HG03097 (cell line): ENCODE measurements around the gene RRP1.
"Not testable (repeated sequence)": the region's sequence is repeated elsewhere in the genome, so short reads cannot be mapped to it uniquely, and the experiment has no call there.

Experiments
- ATAC-seq: cut with Tn5 transposase; IDR thresholded peaks from one replicate; pipeline ENCODE4 v1.9.1; 2021; ENCODE audit not compliant: unreplicated experiment, low FRiP score

The RRP1 gene

DNA sequence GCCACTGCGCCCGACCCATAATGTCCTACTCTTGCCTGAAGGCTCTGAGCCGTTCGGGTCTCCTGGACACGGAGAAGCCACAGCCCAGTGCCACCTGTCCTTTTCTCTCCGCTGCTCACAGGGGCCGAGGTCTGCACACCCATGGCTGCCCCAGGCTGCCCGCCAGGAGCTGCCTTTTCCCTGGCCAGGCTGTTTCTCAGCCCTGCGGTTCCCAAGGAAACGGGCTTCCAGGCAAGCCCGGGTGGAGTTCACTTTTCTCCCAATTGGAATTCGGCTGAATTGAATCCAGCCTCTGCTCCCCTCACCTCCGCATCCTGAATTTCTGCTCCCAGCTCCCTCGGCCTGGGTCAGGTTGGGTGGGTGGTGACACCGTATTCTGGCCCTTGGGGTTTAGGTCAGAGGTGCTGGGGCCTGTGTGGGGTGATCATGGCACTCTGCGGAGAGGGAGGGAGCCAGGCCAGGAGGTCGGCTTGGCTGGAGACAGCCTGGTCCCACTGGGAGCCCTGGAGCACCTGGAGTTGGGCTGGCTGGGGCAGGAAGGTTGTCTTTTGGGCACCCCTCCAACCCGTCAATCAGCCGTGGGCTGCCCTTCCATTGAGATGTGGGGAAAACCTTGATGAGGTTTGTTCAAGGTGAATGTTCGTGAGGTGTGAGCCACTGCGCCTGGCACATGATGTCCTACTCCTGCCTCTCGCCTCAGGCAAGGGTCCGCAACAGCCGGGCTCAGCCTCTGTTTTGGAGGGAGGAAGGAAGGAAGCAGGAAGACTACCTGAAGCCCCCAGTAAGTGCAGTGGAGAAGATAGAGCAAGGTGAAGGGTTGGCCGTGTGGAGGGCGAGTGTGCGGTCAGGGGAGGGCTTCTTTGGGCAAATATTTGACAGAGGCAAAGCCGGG, 25.1 kb downstream of the RRP1 start:
- no peak for ATAC-seq

DNA sequence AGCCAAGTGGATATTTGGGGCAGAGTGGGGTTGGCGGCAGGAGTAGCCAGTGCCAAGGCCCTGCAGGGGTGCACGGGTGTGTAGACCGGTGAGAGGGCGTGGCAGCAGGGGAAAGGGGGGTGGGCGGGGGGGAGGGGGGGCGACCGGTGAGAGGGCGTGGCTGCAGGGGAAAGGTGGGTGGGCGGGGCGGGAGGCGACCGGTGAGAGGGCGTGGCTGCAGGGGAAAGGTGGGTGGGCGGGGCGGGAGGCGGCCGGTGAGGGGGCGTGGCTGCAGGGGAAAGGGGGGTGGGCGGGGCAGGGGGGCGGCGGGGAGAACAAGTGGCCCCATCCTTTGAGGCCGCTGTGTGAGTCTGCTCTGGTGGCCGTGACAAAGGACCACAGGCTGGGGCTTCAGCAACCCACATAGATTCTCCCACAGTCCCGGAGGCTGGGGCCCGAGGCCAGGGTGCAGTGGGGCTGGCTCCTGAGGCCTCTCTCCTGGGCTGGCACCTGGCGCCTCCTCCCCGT, 25.8 kb downstream of the RRP1 start:
- ATAC-seq = no peak

DNA sequence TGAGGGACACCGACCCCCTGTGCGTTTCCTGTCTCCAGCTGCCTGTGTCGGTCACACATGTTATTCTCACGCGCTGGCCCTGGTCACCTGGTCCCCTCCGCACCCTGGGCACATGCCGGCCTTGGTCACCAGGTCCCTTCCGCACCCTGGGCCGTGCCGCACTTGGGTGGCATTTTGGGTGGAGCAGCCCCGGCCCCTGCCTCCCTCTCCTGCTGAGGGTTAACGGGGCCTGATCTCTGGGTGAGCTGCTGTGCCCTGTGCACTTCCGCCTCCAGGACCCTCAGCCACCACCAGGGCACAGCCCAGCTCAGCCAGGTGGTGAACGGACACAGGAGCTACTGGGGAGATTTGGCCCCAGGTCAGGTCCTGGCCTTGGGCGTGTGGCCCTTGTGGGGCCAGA, 26.6 kb downstream of the RRP1 start:
- ATAC-seq = no peak

DNA sequence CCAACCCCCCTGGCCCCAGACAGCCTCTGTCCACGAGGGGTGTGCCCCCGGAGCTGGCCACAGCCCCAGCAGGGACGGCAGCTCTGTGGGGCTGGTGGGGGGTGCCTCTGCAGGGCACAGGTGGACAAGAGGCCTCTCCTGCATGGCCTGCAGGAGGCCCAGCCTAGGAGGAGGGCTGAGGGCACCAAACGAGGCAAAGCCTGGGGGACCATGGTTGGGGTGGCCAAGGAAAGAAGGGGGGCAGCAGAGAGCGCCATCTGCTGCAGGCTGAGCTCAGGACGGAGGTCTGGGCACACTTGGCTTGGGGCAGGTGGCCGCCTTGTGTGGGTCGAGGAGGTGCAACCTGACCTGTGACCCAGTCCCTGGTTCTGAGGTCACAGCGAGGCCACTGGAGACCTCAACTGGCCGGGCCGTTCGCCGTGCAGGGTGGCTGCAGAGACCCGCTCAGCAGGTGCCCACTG, 27.3 kb downstream of the RRP1 start:
- ATAC-seq = no peak

DNA sequence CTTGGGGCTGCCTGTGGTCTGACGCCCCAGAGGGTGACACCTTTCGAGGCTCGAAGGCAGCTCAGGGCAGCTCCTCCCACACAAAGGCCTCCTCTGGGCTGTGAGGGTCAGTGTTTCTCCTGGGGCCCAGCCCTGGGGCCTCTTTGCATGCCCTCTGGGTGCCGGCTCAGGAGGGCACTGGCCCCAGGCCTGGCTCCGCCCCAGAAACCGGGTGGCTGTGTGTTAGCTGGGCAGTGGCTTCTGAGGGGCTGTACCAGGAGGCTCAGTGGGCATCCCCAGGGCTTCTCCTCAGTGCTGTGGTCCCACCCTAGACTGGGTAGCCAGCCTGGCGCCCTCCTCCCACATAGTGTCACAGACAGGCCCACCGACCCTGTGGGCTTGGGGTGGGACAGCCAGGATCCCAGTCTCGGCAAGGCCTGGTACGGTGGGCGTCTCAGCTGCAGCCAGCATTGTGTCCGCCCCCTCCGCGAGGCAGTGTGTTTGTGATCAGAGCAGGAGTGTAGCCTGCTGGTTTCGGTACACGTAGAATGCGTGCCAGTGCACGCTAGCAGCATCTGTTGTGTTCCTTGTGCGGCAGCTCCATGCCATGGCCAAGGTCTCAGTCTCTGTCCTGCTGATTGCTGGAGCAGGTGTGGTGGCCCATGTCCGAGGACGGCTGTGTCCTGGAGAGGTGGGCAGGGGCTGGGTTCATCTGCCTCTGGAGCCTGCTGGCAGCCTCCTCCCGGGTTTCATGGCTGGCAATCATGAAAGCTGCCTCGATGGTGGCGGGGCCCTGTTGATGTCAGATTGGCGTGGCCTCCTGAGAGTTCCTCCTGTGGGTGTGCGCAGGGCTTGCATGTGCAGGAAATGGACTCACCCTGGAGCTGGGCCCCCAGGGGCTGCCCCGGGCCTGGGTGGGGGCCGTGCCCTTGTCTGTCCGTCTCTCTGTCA, 28.0 kb downstream of the RRP1 start:
- no peak for ATAC-seq

DNA sequence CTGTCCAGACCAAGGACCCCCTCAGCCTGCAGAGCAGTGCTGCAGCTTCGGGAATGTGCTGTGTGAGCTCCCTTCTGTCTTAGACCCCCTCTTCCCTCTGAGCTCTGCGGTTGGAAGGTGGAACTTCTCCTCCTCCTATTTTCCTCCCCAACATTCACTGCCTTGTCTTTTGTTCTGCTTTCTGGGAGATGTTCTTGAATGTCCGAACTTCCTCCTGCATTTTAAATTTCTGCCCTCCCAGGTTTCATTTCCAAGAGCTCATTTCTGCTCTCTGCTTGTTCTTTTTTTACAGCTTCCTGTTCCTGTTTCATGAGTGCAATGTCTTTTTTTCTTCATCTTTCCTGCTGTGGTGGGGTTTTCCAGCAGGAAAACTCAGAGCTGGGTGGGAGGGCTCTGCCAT, 29.3 kb downstream of the RRP1 start:
- ATAC-seq = no peak

DNA sequence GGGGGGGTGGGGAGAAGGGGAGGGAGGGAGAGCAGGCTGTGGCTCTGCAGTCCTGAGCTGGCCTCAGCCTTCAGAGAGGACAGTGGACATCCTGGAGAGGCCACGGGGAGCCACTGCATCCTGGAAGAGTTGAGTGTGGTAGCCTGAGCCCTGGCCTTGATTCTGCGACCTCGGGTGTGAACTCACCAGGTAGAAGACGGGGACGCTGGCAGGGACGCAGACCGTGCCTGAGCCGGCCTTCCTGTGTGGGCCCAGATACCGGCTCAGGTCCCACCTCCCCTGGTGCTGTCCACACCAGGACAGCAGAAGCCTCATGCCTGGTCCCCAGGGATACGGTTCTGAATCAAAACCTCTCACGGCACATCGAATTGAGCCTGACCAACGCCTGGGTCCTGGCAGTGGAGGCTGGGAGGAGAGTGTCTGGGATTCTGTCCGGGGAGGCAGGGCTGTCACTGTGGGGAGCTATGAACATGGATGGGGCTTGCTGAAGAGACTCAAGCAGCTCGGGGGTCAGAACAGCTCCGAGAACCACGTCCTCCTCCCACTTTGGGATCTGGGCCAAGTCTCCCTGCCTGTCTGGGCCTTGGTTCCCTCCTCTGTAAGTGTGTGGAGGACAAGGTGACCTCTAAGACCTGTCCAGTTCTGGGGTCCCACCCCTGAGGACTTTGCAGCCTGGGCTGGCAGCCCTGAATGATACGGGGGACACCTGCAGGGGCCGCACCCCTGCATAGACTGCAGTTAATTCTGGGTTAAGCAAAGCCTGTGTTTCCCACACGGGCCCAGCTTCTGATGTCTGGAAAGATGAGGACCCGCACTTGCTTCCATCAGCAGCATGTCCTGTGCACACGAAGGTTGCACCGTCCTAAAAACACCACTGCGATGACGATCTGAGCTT, 30.4 kb downstream of the RRP1 start:
- no peak for ATAC-seq

DNA sequence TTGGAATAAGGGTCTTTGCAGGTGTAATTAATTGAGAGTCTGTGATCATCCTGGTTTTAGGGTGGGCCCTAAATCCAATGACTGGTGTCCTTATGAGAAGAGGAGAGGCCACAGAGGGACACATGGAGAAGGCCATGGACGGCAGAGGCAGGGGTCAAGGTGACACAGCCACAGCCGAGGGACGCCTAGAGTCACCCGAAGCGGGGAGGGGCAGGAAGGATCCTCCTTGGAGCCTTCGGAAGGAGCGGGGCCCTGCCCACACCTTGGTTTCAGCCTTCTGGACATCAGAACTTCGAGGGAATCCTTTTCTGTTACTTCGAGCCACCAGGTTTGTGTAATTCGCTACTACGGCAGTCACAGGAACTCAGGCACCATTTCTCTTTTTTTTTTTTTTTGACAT, 31.1 kb downstream of the RRP1 start:
- no peak for ATAC-seq

DNA sequence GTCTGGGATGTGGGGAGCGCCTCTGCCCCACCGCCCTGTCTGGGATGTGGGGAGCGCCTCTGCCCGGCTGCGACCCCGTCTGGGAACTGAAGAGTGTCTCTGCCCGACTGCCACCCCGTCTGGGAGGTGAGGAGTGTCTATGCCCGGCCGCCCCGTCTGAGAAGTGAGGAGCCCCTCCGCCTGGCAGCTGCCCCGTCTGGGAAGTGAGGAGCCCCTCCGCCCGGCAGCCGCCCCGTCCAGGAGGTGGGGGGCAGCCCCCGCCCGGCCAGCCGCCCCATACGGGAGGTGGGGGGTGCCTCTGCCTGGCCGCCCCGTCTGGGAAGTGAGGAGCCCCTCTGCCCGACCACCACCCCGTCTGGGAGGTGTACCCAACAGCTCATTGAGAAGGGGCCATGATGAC, 32.8 kb downstream of the RRP1 start:
- not testable (repeated sequence) for ATAC-seq

DNA sequence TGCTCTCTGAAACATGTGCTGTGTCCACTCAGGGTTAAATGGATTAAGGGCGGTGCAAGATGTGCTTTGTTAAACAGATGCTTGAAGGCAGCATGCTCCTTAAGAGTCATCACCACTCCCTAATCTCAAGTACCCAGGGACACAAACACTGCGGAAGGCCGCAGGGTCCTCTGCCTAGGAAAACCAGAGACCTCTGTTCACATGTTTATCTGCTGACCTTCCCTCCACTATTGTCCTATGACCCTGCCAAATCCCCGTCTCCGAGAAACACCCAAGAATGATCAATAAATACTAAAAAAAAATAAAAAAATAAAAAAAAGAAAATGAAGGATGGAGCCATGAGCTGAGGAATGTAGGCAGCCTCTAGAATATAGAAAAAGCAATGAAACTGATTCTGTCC, 33.4 kb downstream of the RRP1 start:
- ATAC-seq = not testable (repeated sequence)

DNA sequence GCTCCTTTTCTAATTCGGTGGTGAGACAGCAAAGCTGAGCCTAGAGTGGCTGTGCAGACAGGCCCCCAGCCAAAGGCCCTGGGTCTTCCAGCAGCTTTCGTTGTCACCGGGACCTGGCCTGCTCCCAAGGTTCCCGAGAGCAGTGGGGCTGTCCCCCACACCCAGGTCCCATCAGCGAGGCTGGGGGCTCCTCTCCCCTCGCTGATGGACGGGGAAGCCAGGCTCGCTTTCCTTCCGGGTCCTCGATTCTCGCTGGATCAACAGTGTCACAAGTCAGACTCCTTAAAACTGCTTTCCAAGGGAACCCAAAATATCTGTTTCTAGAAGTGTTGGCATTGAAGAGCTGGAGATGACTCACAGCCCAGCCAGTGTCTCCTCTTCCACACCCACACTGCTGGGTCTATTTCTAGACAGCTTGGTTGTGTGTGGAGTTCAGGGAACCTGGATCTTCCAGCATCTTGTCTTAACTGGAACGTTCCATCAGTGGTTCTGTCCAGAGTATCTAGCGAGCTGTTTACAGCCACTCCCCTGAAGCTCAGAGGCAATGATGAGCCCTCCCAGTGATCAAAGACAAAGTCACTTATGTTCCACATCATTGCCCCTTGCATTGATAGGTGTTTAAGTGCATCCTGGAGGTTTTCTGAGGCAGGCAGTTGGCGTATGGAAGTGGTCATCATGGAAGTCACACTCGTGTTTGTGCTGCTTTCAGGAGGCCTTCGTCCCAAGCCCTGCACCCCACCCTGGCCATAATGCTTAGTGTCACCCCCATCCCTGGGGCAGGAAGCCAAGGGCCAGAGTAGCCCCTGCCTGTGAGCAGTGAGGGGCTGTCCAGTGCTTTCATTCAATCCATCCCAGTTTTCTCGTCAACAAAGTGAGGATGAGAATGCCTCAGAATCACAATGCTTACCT, 35.2 kb downstream of the RRP1 start:
- ATAC-seq = no peak

DNA sequence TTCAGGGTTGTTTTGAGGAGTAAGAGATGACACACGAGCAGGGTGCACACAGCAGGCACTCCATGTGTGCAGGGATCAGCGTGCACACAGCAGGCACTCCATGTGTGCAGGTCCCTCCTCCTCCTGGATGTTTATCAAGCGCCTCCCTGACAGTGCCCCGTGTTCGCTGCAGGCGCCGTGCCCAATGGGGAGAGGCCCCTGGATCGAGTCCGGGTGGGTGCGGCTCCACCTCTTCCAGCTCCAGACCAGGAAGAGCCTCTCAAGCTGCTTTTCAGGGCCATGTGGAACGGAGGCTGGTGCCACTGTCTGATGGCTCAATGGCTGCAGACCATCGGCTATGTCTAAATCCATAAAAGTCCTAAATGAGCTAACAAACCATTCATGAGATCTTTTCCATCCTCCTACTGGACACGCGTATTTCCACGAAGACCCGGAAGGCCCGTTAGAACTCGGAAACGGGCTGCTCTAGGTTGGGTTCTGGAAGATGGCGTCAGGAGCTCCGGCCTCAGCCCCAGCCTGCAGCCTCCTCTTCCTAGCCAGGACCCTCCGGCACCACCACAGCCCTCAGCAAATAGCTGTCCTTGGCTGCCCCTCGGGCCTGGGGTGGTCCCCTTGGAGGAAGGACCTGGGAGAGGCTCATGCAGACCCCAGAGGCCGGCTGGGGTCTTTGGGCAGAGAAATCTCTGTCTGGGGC, 36.0 kb downstream of the RRP1 start:
- no peak for ATAC-seq

DNA sequence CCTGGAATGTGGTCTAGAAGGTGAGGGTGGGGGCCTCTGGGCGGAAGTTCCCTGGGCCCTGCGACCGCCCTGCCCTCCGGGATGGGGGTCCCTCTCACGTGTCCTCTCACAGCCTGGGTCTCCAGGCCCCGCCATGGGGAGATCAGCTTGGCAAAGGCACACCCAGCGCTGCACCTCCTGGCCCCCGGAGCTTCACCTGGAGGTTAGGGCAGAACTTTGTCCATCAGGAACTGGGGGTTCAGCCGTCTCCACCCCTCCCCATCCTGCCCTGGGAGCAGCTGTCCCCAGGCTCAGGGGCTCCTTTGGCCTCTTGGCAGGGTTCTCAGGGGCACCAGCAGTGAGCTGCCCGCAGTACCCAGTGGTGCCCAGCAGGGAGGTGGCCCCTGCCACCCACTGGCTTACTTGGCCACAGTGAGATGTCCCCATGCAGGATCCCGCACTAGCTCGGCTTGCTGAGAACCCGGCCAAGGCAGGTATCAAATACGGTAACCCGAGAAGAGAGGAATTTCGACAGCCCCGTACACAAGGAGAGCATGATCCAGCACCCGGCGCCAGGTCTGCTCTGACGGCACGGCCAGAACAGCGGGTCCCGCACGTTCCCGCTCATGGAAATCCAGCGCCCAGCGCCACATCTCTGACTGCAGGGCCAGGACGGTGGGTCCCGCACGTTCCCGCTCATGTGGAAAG, 36.7 kb downstream of the RRP1 start:
- ATAC-seq = no peak

DNA sequence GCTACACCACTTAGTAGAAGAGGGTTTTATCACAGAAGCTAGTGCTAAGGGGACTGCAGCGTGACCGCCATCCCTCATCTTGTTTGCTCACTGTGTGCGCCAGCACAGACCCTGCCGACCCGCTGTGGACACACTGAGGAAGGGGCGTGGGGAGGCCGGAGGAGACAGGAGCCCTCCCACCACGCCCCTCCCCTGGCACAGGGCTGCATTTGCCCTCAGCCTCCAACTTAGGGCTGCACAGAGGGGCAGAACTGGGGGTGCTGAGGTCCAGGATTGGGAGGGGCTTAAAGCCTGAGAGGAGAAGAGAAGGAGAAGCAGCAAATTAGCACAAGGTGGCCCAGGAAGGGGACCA, 37.2 kb downstream of the RRP1 start:
- ATAC-seq = no peak

DNA sequence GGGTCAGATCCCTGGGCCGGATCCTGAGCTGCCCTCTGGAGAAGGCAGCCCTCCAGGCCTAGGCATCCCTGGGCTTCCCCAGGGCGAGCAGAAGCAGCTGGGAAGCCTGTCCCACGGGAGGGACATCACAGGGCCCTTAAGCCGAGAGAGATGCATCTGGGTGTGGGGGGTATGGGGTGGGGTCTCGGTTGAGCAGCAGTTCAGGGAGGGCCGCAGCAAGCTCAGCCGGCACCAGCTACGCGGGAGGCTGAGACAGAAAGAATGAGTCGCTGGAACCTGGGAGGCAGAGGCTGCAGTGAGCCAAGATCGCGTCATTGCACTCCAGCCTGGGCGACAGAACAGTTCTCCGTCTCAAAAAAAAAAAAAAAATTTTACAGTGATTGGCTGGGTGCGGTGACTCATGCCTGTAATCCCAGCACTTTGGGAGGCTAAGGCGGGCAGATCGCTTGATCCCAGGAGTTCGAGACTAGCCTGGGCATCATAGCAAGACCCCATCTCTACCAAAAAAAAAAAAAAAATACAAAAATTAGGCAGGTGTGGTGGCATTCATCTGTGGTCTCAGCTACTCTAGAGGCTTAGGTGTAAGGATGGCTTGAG, 37.7 kb downstream of the RRP1 start:
- ATAC-seq = no peak

DNA sequence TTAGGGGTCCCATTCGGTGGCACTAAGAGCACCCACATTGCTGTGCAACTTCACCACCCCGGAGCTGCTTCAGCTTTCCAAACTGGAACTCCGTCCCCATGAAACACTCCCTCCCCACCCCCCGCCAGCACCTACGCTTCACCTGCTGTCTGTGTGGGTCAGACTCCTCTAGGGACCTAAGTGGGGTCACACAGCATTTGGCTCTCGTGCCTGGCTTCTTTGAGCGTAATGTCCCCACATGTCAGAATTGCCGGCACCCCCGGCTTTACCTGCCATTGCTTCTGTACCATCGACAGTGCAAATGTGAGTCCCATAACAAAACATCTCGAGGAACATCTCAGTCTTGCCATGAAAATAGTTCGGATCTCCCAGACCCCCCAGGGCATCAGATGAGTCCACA, 39.8 kb downstream of the RRP1 start:
- no peak for ATAC-seq

DNA sequence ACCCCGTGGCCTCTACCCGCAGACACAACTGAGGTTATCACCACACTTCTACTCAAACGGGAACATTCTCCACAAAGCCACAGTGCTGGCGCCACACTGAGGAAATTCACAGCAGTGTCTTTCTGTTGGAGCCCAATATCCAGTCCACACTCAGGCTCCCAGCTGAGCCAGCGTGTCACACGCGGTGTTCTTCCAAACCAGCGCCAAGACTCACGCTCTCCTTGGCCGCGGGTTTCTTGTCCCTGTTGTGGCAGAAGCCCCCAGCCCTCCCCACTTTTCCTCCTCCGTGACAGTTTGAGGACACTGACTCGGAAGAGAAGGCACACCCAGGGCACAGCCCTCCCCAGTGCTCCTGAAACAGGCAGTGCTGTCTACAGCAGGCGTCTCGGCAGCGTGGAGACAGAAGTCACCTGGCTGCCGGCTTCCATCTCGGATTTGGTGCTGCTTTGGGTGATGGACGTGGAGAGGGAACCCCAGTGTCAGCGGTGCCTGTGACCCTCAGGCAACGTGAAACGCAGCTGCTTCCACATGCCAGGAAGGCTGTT, 40.3 kb downstream of the RRP1 start:
- no peak for ATAC-seq

DNA sequence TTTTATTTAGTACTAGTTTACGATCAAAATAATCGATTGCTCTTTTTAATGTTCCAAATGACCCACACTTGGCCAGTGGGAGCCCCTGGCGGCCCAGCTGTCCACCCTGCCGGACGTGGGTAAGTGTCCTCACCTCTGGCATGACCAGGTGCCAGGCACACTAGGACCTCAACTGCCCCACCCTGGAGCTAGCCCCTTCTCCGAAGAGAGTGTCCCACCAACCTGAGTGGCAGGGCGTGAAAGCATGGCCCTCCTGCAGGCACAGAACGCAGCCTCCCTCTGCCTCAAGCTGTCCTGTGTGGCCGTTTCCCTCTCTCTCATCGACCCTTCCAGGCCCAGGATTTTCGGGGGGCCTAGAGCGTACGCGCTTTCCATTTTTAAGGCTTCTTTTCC, 42.8 kb downstream of the RRP1 start:
- ATAC-seq = no peak
